ENCODE measurements around the gene FAM156B.
"Not testable (repeated sequence)": the region's sequence is repeated elsewhere in the genome, so short reads cannot be mapped to it uniquely, and the experiment has no call there.

FAM156B gene

GRCh38 chrX:52874661-52875060 lies 22.5 kb upstream of the FAM156B start:
- no peak for DNase-seq (ENCODE audit: low read depth)
- TF ChIP-seq CTCF (IDR thresholded peaks at IDR 0.05; ENCODE audit: insufficient read depth, low read depth, low read length, missing control alignments): no peak
- no peak overlapping the region for H3K4me3 ChIP-seq (ENCODE audit: low read depth, low read length)

GRCh38 chrX:52875436-52875835 lies 21.7 kb upstream of the FAM156B start:
- not testable (repeated sequence) for DNase-seq (ENCODE audit: low read depth); H3K4me3 ChIP-seq (ENCODE audit: low read depth, low read length)

- H3K4me3 ChIP-seq (ENCODE audit: low read depth, low read length); DNase-seq (ENCODE audit: low read depth): not testable (repeated sequence)
Measured at GRCh38 chrX:52876386-52876785, 20.7 kb upstream of the FAM156B start.

- H3K4me3 ChIP-seq (ENCODE audit: low read depth, low read length); DNase-seq (ENCODE audit: low read depth): not testable (repeated sequence)
Measured at GRCh38 chrX:52887459-52887858, 9.7 kb upstream of the FAM156B start.

- DNase-seq (ENCODE audit: low read depth); H3K4me3 ChIP-seq (ENCODE audit: low read depth, low read length): not testable (repeated sequence)
Measured at GRCh38 chrX:52888090-52888489, 9.0 kb upstream of the FAM156B start.

GRCh38 chrX:52896438-52896837 lies 692 bp upstream of the FAM156B start:
- DNase-seq (ENCODE audit: low read depth); H3K4me3 ChIP-seq (ENCODE audit: low read depth, low read length): not testable (repeated sequence)

- not testable (repeated sequence) for H3K4me3 ChIP-seq (ENCODE audit: low read depth, low read length); DNase-seq (ENCODE audit: low read depth)
Measured at GRCh38 chrX:52905531-52905930, 8.4 kb downstream of the FAM156B start.

GRCh38 chrX:52906072-52906471 lies 8.9 kb downstream of the FAM156B start:
- H3K4me3 ChIP-seq (ENCODE audit: low read depth, low read length); DNase-seq (ENCODE audit: low read depth): not testable (repeated sequence)

- not testable (repeated sequence) for DNase-seq (ENCODE audit: low read depth); H3K4me3 ChIP-seq (ENCODE audit: low read depth, low read length)
Measured at GRCh38 chrX:52907137-52907536, 10.0 kb downstream of the FAM156B start.

GRCh38 chrX:52907900-52908299 lies 10.8 kb downstream of the FAM156B start:
- H3K4me3 ChIP-seq (ENCODE audit: low read depth, low read length); DNase-seq (ENCODE audit: low read depth): not testable (repeated sequence)

GRCh38 chrX:52909313-52909969 lies 12.3 kb downstream of the FAM156B start:
- H3K4me3 ChIP-seq (ENCODE audit: low read depth, low read length); DNase-seq (ENCODE audit: low read depth): not testable (repeated sequence)

GRCh38 chrX:52913681-52914080 lies 16.6 kb downstream of the FAM156B start:
- H3K4me3 ChIP-seq (ENCODE audit: low read depth, low read length); DNase-seq (ENCODE audit: low read depth): not testable (repeated sequence)

GRCh38 chrX:52914704-52915103 lies 17.6 kb downstream of the FAM156B start:
- DNase-seq (ENCODE audit: low read depth); H3K4me3 ChIP-seq (ENCODE audit: low read depth, low read length): not testable (repeated sequence)

- DNase-seq (ENCODE audit: low read depth): peak; percentile 79
- no peak for TF ChIP-seq CTCF (IDR thresholded peaks at IDR 0.05; ENCODE audit: insufficient read depth, low read depth, low read length, missing control alignments)
- H3K4me3 ChIP-seq (ENCODE audit: low read depth, low read length): peak overlapping the region; percentile 59
Measured at GRCh38 chrX:52923781-52924241, 26.7 kb downstream of the FAM156B start.

- not testable (repeated sequence) for H3K4me3 ChIP-seq (ENCODE audit: low read depth, low read length); DNase-seq (ENCODE audit: low read depth)
Measured at GRCh38 chrX:52930214-52930613, 33.1 kb downstream of the FAM156B start.
